GM23338 (cell line): ENCODE results near the gene UVSSA.

Experiments used
- CREB1 ChIP-seq: fragments of 250-450 bp; sonication (Bioruptor Pico); IDR thresholded peaks from 2 replicates; pipeline ENCODE4 v1.5.0; 2020; ENCODE audit warnings: low read depth, mild to moderate bottlenecking, moderate library complexity
- CTCF ChIP-seq, 2 experiments: fragments of 200-600 bp in 1 of 2; sonication (generic) in 1 of 2; conservative IDR thresholded peaks; 2 replicates each; pipeline versions ENCODE4 v1.5.1 to v1.6.1; 2016 to 2017; ENCODE audit warnings: antibody characterized with exemption in 2 of 2, low read depth in 2 of 2, mild to moderate bottlenecking in 2 of 2, moderate library complexity in 1 of 2
- EZH2 ChIP-seq: fragments of 200-600 bp; sonication (generic); IDR thresholded peaks from one replicate; pipeline ENCODE4 v1.8.0; 2017; ENCODE audit warnings: antibody characterized with exemption, mild to moderate bottlenecking, low read depth; ENCODE audit not compliant: unreplicated experiment
- EZH2phosphoT487 ChIP-seq: fragments of 200-600 bp; sonication (generic); IDR thresholded peaks from one replicate; pipeline ENCODE4 v1.8.1; 2018; ENCODE audit warnings: antibody characterized with exemption; ENCODE audit not compliant: unreplicated experiment
- POLR2AphosphoS5 ChIP-seq: IDR thresholded peaks from 2 replicates; pipeline ENCODE4 v1.6.1; 2016; ENCODE audit warnings: antibody characterized with exemption, low read depth
- REST ChIP-seq: IDR thresholded peaks from one replicate; pipeline ENCODE4 v1.6.1; 2018; ENCODE audit warnings: antibody characterized with exemption; ENCODE audit not compliant: unreplicated experiment
- ZNF331 ChIP-seq: fragments of 250-450 bp; sonication (Bioruptor Pico); IDR thresholded peaks from 2 replicates; pipeline ENCODE4 v1.5.0; 2020; ENCODE audit warnings: low read depth, mild to moderate bottlenecking, moderate library complexity

GRCh38 chr4:1381181-1381621 is 34.2 kb downstream of the UVSSA start:
- TF ChIP-seq CTCF (conservative IDR thresholded peaks at IDR 0.05; ENCODE audit: low read depth in 2 of 2) = peak in 1 of 2 experiments; percentile 51; a peak in 2 of 4 replicates
- no peak for TF ChIP-seq POLR2AphosphoS5
- no peak for TF ChIP-seq EZH2
- TF ChIP-seq EZH2phosphoT487 = no peak
- no peak for TF ChIP-seq CREB1 (CRISPR knock-in tag)
- no peak for TF ChIP-seq REST
- no peak for TF ChIP-seq ZNF331 (CRISPR knock-in tag)
